A549 treated with CpdA at 1 μM for 4 hours (cell line): ENCODE results near the gene RTL10. TPM values are rescaled to one million over a fixed set of nuclear protein-coding genes. Genes with fewer than 3 reads are reported as not detected.

Source experiments
- total RNA-seq: library from RNA; stranded (reverse); fragments of 200-300 nt; extraction: Qiagen RNA extraction; gene quantifications from 5 replicates; pipeline ENCODE4 v1.2.3, GENCODE V29; 2022; ENCODE audit warnings: low read depth

RTL10 gene
- 5.8 to 8.6 TPM (median 6.5 TPM) in 5 replicates for total RNA-seq

GRCh38 chr22:19854778-19855503, at the start of gene RTL10, which contains the start of gene GNB1L:
RTL10 (minus strand) TSS chr22:19854874; CDS start chr22:19852261, 2,613 bp downstream.
GNB1L (minus strand) TSS chr22:19854874; CDS start chr22:19821355, 33,519 bp downstream.

Other genes starting within 250 kb of the RTL10 start
- 7.8 to 10.4 TPM (median 8.7 TPM) in 5 replicates for gene SEPTIN5, start 140.4 kb downstream of the RTL10 start, total RNA-seq
- 1.2 to 1.5 TPM (median 1.5 TPM) in 4 of 5 replicates, not detected in the other for gene GP1BB, start 131.3 kb downstream of the RTL10 start, total RNA-seq
- gene TBX1, start 94.1 kb downstream of the RTL10 start, total RNA-seq = 2.6 to 4.9 TPM (median 4.0 TPM) in 5 replicates
- gene GNB1L, start within 50 bp of the RTL10 start, total RNA-seq = 12.6 to 17.8 TPM (median 16.8 TPM) in 5 replicates
- gene COMT, start 86.9 kb upstream of the RTL10 start, total RNA-seq = 129 to 164 TPM (median 157 TPM) in 5 replicates
- 27.9 to 40.0 TPM (median 33.8 TPM) in 5 replicates for gene TXNRD2, start 86.9 kb upstream of the RTL10 start, total RNA-seq
- gene ARVCF, start 161.9 kb upstream of the RTL10 start, total RNA-seq = 1.2 to 3.0 TPM (median 2.7 TPM) in 5 replicates
- 12.1 to 16.0 TPM (median 14.7 TPM) in 5 replicates for gene TANGO2, start 166.2 kb upstream of the RTL10 start, total RNA-seq
- gene DGCR8, start 225.4 kb upstream of the RTL10 start, total RNA-seq = 19.8 to 23.0 TPM (median 21.0 TPM) in 5 replicates